ENCODE measurements around the gene RIC8B.
A peak's percentile ranks its signal among the peaks of the same experiment; 100 is the strongest.
"Not testable (repeated sequence)": the region's sequence is repeated elsewhere in the genome, so short reads cannot be mapped to it uniquely, and the experiment has no call there.

The RIC8B gene

DNA sequence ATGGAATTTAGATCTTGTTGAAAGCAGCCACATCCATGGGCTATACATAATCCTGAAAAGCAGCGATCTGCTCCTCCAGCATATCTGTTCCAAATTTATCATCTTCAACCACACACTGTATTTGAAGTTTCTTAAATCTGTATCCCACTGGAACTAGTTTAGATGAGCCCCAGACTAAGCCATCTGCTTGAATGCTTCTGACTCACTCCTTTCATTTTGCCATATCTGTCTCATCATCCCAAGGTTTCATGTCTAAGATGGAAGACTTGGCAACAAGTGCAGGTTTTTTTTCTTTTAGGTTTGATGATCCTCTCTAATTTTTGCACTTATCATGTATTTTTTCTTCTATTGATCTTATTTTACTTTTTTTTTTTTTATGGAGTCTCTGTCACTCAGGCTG, 126.8 kb downstream of the RIC8B start:
- DNase-seq (ENCODE audit: low read depth in 3 of 3, low spot score in 1 of 3): no peak

DNA sequence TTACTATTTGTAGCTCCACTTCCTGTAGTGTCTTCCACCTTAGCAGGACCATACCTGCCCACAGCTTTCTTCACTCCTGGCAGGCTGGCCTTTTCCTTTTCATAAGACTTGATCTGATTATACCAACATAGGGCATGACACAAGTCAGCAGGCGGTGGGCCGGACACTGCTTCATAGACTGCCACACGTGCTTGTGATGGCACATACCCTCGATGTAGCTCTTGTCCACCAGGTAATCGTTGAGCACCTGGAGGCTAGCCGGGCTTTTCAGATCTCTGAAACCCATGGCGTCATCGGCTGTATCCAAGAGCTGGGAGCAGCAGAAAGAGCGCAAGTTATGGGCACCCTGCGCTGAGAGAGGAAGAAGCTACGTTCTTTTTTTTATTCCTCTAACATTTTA, 127.6 kb downstream of the RIC8B start:
- no peak for DNase-seq (ENCODE audit: low read depth in 3 of 3, low spot score in 1 of 3)

- peak; percentile 3 to 66 (median 45) for DNase-seq (ENCODE audit: low read depth in 3 of 3, low spot score in 1 of 3)
These were observed 128.9 kb downstream of the RIC8B start for GRCh38 chr12:106903241-106903945.

DNA sequence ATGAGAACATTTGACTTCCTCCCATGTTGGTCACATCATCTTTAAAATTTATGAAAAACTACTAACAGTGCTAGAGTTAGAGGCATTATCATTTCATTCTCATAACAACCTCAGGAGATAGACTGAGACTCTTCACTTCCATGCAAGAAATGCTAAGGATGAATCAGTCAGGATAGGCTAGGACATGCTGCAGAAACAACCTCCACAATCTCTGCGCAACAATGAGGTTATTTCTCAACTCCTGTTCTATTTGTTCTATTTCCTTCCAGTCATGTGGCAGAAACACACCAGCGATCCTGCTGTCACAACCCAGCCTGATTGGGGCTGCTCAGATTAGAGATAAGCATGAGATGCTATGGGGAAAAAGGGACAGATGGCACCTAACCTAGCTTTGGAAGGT, 132.2 kb downstream of the RIC8B start:
- no peak for DNase-seq (ENCODE audit: low read depth in 3 of 3, low spot score in 1 of 3)

DNA sequence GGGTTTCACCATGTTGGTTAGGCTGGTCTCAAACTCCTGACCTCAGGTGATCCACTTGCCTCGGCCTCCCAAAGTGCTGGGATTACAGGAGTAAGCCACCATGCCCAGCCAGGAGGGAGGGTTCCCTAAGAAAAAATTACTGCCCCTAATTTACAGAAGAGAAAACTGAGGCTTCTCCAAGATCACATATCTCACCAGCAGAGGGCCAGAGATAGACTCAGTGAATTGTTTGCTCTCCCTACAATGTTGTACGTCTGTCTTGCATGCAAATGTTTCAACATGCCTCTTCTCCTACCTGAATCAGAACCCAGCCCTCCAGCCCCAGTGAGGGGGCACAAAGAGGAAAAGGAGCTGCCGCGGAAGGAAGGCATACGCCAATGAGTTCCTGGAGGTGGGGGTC, 132.9 kb downstream of the RIC8B start:
- no peak for DNase-seq (ENCODE audit: low read depth in 3 of 3, low spot score in 1 of 3)

DNA sequence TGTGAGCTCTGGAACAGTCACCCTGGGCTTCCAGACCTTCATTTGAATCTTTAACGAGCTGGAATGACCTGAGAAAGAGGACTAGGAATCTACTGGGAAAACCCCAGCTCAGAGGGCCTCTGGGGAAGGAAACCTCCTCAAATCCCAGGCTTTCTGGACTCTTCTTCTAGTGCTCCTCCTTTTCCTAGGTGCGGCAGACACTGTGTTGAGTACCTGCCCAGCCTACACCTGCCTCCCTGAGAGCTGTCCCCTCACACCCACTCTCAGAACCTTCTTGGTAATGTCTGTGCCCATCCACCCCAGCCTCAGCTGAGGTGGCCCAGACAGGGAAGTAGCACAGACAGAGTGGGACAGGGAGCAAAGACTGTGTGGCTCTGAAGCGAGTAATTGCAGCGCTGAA, 133.4 kb downstream of the RIC8B start:
- DNase-seq (ENCODE audit: low read depth in 3 of 3, low spot score in 1 of 3): no peak

GRCh38 chr12:106908561-106908960, 134.1 kb downstream of the RIC8B start:
- no peak for DNase-seq (ENCODE audit: low read depth in 3 of 3, low spot score in 1 of 3)

DNA sequence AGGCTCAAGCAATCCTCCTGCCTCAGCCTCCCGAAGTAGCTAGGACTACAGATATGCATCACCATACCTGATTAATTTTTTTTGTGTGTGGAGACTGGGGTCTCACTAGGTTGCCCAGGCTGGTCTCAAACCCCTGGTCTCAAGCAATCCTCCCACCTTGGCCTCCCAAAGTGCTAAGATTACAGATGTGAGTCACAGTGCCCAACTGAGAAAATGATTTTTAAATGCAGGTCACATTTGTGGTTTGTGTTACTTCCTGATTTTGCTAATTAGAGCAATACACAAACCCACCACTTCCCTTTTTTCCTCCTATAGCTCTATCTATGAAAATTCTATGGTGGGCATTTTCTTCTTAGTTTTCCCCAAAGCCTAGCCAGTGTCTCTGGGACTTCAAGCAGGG, 135.7 kb downstream of the RIC8B start:
- DNase-seq (ENCODE audit: low read depth in 3 of 3, low spot score in 1 of 3): no peak

DNA sequence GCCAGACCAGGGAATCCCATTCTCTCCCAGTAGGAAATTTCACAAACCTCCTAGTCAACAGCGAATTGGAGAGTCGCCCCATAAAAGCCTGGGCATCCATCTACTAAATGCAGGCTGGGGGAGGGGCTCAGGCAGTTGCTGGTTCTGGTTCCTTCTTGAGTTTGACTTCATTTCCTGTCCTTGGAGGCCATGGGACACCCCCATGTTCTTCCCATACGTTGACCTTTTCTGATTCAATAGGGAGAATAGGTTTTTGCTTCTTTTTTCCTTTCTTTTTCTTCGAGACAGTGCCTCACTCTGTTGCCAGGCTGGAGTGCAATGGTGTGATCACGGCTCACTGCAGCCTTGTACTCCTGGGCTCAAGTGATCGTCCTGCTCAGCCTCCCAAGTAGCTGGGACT, 137.1 kb downstream of the RIC8B start:
- DNase-seq (ENCODE audit: low read depth in 3 of 3, low spot score in 1 of 3): no peak

GRCh38 chr12:106913456-106913855, 139.0 kb downstream of the RIC8B start:
- DNase-seq (ENCODE audit: low read depth in 3 of 3, low spot score in 1 of 3): no peak

- no peak for DNase-seq (ENCODE audit: low read depth in 3 of 3, low spot score in 1 of 3)
These were observed 140.5 kb downstream of the RIC8B start for GRCh38 chr12:106914796-106915634.

DNA sequence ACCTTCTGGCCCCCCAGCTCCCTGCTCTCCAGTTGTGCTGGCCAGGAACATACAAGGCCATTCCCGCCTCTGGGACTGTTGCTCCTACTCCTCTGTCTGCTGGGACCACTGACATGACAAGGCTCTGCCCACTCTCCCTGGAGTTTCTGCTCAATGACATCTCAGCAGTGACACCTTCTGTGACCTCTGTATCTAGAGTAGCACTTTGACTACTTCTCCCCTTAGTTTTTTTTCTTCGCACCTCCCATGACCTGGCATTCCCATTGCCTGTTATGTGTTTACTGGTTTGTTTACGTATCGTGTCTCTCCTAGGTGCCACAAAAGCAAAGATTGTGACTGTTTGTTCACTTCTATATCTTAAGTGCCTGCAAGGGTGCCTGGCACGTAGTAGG, 141.1 kb downstream of the RIC8B start:
- DNase-seq (ENCODE audit: low read depth in 3 of 3, low spot score in 1 of 3): no peak

- no peak for DNase-seq (ENCODE audit: low read depth in 3 of 3, low spot score in 1 of 3)
These were observed 143.0 kb downstream of the RIC8B start for GRCh38 chr12:106917503-106917902.

GRCh38 chr12:106918746-106919145, 144.3 kb downstream of the RIC8B start:
- no peak for DNase-seq (ENCODE audit: low read depth in 3 of 3, low spot score in 1 of 3)

GRCh38 chr12:106919910-106920544, 145.5 kb downstream of the RIC8B start:
- DNase-seq (ENCODE audit: low read depth in 3 of 3, low spot score in 1 of 3): no peak

DNA sequence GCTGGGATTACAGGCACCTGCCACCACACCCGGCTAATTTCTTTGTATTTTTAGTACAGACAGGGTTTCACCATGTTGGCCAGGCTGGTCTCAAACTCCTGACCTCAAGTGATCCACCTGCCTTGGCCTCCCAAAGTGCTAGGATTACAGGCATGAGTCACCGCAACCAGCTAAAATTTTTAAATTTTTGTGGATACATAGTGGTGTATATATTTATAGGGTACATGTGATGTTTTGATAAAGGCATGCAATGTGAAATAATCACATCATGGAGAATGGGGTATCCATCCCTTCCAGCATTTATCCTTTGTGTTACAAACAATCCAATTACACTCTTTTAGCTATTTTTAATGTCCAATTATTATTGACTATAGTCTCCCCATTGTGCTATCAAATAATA, 147.5 kb downstream of the RIC8B start:
- not testable (repeated sequence) for DNase-seq (ENCODE audit: low read depth in 3 of 3, low spot score in 1 of 3)

DNA sequence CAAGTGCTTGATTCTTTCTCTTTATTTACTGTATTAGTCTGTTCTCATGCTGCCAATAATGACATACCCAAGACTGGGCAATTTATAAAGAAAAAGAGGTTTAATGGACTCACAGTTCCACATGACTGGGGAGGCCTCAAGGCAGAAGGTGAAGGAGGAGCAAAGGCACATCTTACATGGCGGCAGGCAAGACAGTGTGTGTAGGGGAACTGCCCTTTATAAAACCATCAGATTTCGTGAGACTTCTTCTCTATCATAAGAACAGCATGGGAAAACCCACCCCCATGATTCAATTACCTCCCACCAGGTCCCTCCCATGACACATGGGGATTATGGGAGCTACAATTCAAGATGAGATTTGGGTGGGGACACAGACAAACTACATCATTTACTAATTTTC, 149.1 kb downstream of the RIC8B start:
- not testable (repeated sequence) for DNase-seq (ENCODE audit: low read depth in 3 of 3, low spot score in 1 of 3)

GRCh38 chr12:106924268-106924861, 149.9 kb downstream of the RIC8B start:
- DNase-seq (ENCODE audit: low read depth in 3 of 3, low spot score in 1 of 3): no peak

- no peak for DNase-seq (ENCODE audit: low read depth in 3 of 3, low spot score in 1 of 3)
These were observed 152.2 kb downstream of the RIC8B start for GRCh38 chr12:106926657-106927056.

GRCh38 chr12:106934277-106934676, 159.8 kb downstream of the RIC8B start:
- DNase-seq (ENCODE audit: low read depth in 3 of 3, low spot score in 1 of 3): no peak
